BJ (cell line): Measurements from ENCODE around the gene TEX101. TPM values are rescaled to one million over a fixed set of nuclear protein-coding genes. Genes with fewer than 3 reads are reported as not detected.
"Not testable (repeated sequence)": the region's sequence is repeated elsewhere in the genome, so short reads cannot be mapped to it uniquely, and the experiment has no call there.

Experiments
- CTCF ChIA-PET: fragments of 350-600 bp; formaldehyde crosslinking; extraction: SDS; loops from one replicate; lab custom pipeline; 2021; ENCODE audit warnings: antibody characterized with exemption, inconsistent platforms; lab: Yijun Ruan, JAX
- POLR2A ChIA-PET: fragments of 300-600 bp; sonication (Branson Sonifier 250); formaldehyde crosslinking; extraction: SDS; loops from one replicate; lab custom pipeline; 2021; ENCODE audit warnings: antibody characterized with exemption; lab: Charles Lee
- DNase-seq: peaks from one replicate; pipeline ENCODE4 v3.0.0-alpha.2; 2011; ENCODE audit warnings: low read depth
- H3K27me3 ChIP-seq: 2 replicates; pipeline ENCODE4 v1.6.0; 2011; ENCODE audit warnings: low read length; ENCODE audit not compliant: control insufficient read depth, insufficient read depth
- H3K36me3 ChIP-seq: 2 replicates; pipeline ENCODE4 v1.5.1; 2011; ENCODE audit warnings: low read length; ENCODE audit not compliant: control insufficient read depth, insufficient read depth
- H3K4me3 ChIP-seq: 2 replicates; pipeline ENCODE4 v1.5.1; 2011; ENCODE audit warnings: low read depth, mild to moderate bottlenecking, control low read depth, low read length
- polyA plus RNA-seq: library from polyadenylated mRNA; depleted of rRNA; stranded (reverse); fragments of >200 nt; gene quantifications from 2 replicates; pipeline ENCODE4 v1.2.3, GENCODE V29; 2011
- TF ChIP-seq, protein P1 (sequence below): IDR thresholded peaks from 2 replicates; pipeline ENCODE4 v1.5.1; 2011; ENCODE audit warnings: low read depth, mild to moderate bottlenecking, control low read depth, inconsistent platforms, low read length, moderate library complexity; ENCODE audit not compliant: insufficient read depth

Gene TEX101
- polyA plus RNA-seq, 1 experiment, result not detected

GRCh38 chr19:43433358-43433673 is 18.6 kb downstream of the TEX101 start:
- TF ChIP-seq, protein P1, sequence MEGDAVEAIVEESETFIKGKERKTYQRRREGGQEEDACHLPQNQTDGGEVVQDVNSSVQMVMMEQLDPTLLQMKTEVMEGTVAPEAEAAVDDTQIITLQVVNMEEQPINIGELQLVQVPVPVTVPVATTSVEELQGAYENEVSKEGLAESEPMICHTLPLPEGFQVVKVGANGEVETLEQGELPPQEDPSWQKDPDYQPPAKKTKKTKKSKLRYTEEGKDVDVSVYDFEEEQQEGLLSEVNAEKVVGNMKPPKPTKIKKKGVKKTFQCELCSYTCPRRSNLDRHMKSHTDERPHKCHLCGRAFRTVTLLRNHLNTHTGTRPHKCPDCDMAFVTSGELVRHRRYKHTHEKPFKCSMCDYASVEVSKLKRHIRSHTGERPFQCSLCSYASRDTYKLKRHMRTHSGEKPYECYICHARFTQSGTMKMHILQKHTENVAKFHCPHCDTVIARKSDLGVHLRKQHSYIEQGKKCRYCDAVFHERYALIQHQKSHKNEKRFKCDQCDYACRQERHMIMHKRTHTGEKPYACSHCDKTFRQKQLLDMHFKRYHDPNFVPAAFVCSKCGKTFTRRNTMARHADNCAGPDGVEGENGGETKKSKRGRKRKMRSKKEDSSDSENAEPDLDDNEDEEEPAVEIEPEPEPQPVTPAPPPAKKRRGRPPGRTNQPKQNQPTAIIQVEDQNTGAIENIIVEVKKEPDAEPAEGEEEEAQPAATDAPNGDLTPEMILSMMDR, result no peak
- POLR2A ChIA-PET, result no interaction called here
- H3K4me3 ChIP-seq, result no peak overlapping the region
- CTCF ChIA-PET, result interaction anchor here (0.6 to 3.4 kb wide), 12 partner anchors 9 to 331 kb away, joined by 3 to 57 read pairs (median 5); no protein-coding TSS in a partner anchor
- peaks cover 2% of the 10 kb centered on the region for H3K27me3 ChIP-seq
- DNase-seq, result no peak
- no peaks in the 10 kb centered on the region for H3K36me3 ChIP-seq

DNA sequence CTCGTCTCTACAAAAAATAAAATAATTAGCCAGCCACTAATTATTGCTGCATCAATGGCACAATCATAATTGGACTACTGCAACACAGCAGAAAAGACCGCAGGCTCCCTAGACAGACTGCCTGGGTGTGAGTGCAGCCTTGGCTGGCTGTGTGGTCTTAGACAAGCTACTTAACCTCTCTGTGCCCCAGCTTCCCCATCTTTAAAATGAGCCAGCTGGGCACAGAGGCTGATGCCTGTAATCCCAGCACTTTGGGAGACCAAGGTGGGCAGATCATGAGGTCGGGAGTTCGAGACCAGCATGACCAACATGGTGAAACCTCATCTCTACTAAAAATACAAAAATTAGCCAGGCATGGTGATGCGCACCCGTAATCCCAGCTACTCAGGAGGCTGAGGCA is 19.0 kb downstream of the TEX101 start:
- TF ChIP-seq, protein P1, result no peak
- Histone ChIP-seq H3K4me3 (no peak overlapping the region), H3K36me3 (no peaks in the 10 kb centered on the region), H3K27me3 (peaks cover 2% of the 10 kb centered on the region)
- ChIA-PET CTCF (interaction anchor here (1.4 to 2.9 kb wide), 4 partner anchors 13 to 87 kb away, joined by 4 to 13 read pairs (median 4); no protein-coding TSS in a partner anchor), POLR2A (no interaction called here)
- DNase-seq, result no peak

GRCh38 chr19:43435775-43436174 is 21.1 kb downstream of the TEX101 start:
- POLR2A ChIA-PET, result no interaction called here

GRCh38 chr19:43437284-43437683 is 22.6 kb downstream of the TEX101 start:
- H3K36me3 ChIP-seq, H3K27me3 ChIP-seq, POLR2A ChIA-PET, H3K4me3 ChIP-seq, DNase-seq: not testable (repeated sequence)
- CTCF ChIA-PET, result interaction anchor here (2.7 to 5.9 kb wide), 2 partner anchors 10 to 82 kb away, joined by 18 to 36 read pairs; no protein-coding TSS in a partner anchor

More at GRCh38 chr19:43435775-43436174, 21.1 kb downstream of the TEX101 start:
- Histone ChIP-seq H3K27me3 (peaks cover 2% of the 10 kb centered on the region), H3K36me3 (no peaks in the 10 kb centered on the region), H3K4me3 (no peak overlapping the region)
- TF ChIP-seq, protein P1, result no peak
- CTCF ChIA-PET, result interaction anchor here (1.1 to 5.9 kb wide), 4 partner anchors 9 to 84 kb away, joined by 3 to 36 read pairs (median 12); no protein-coding TSS in a partner anchor
- DNase-seq, result no peak

- no peak for DNase-seq
- H3K36me3 ChIP-seq, result no peaks in the 10 kb centered on the region
- H3K4me3 ChIP-seq, result no peak overlapping the region
- POLR2A ChIA-PET, result no interaction called here
- CTCF ChIA-PET, result interaction anchor here (1.5 to 5.9 kb wide), 3 partner anchors 8 to 82 kb away, joined by 4 to 36 read pairs (median 18); no protein-coding TSS in a partner anchor
- TF ChIP-seq, protein P1, result no peak
- H3K27me3 ChIP-seq, result peaks cover 2% of the 10 kb centered on the region
Measured at GRCh38 chr19:43437712-43438111, 23.0 kb downstream of the TEX101 start.
